ENCODE data around the gene GLT6D1. TPM values are rescaled to one million over a fixed set of nuclear protein-coding genes. Genes with fewer than 3 reads are reported as not detected.

The GLT6D1 gene
- total and polyA plus RNA-seq, 2 of the 13 experiments (the other 11 are each of a cell fraction or from before 2014, with no cell fraction given) = not detected

GRCh38 chr9:135664801-135665794 lies 25.8 kb upstream of the GLT6D1 start (continued):
- TF ChIP-seq MTF1 (CRISPR knock-in tag; IDR thresholded peaks at IDR 0.05) (no peak), ZNF619 (CRISPR knock-in tag; IDR thresholded peaks at IDR 0.05) (no peak), JUNB (CRISPR knock-in tag; IDR thresholded peaks at IDR 0.05; ENCODE audit: borderline replicate concordance) (no peak)

DNA sequence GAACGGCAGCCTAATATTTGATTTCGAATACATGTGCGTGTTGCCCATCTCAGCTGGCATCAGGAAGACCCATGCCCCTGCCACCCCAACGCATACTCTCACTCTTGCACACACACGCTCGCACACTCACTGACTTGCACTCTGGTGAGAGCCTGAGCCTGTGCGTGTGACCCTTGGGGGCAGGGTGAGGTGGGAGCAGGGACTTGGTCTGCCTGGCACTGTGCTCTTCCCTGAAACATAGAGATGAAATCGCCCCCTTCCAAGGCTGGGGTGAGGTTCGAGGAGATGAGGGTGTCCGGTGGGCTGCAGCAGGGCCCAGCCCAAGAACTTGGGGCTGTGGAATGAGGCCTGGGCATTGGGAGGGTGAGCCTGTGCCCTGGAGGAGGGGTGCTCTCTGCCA lies 24.9 kb upstream of the GLT6D1 start:
- no TSS peak for BruUV-seq (replicated peaks)
- in situ Hi-C loops (cut with HindIII; ENCODE audit: extremely low pct_ligation_motif_present, low pct_unique_long_range_greater_than_20kb) (no loop called here), intact Hi-C loops (cut with micrococcal nuclease; ENCODE audit: unreplicated experiment) (no loop called here)
- DNase-seq (ENCODE audit: low spot score) = no peak
- no peak for FAIRE-seq
- 0% methylated on average over 3 of the region's 10 CpGs for WGBS (ENCODE audit: low lambda C conversion rate)
- H3K4me2 ChIP-seq (ENCODE audit: low read depth, low read length) = no peak overlapping the region
- ATAC-seq = no peak
- no peak overlapping the region for H3K9ac ChIP-seq (ENCODE audit: insufficient read depth, low read depth, low read length)
- ChIA-PET POLR2A (no interaction called here), CTCF (ENCODE audit: low intra/inter-chr PET ratio, low total read pairs) (no interaction called here)
- 0 out of 2 replicates have a peak, but pooled peaks cover 2% of the 10 kb centered on the region for H4K20me1 ChIP-seq (ENCODE audit: insufficient read depth, low read length)
- H3K27ac ChIP-seq (ENCODE audit: extremely low read length, insufficient read depth, low read length) = no peak overlapping the region
- H3K27me3 ChIP-seq (ENCODE audit: control insufficient read depth in 1 of 2, insufficient read depth in 2 of 2, low read length in 2 of 2) = peaks cover 9 to 52% of the 10 kb centered on the region in 2 experiments; a peak in 4 of 5 replicates
- H3K4me3 ChIP-seq (replicated peaks in 1 of 3; ENCODE audit: insufficient read depth in 1 of 3, low read depth in 2 of 3, low read length in 3 of 3) = no peak overlapping the region
- no peak overlapping the region for H2AFZ ChIP-seq (ENCODE audit: low read length)
- no peaks in the 10 kb centered on the region for H3K79me2 ChIP-seq (ENCODE audit: insufficient read depth, low read length)
- no peak for TF ChIP-seq ZNF614 (CRISPR knock-in tag; IDR thresholded peaks at IDR 0.05; ENCODE audit: borderline replicate concordance)
- TF ChIP-seq, protein P1, sequence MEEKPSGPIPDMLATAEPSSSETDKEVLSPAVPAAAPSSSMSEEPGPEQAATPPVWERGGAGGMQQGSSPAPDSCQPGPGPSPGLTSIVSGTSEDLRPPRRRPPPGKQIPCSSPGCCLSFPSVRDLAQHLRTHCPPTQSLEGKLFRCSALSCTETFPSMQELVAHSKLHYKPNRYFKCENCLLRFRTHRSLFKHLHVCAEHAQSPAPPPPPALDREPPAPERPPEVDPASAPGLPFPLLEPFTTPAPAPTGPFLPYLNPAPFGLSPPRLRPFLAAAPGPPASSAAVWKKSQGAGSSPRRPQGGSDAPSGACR (CRISPR knock-in tag; IDR thresholded peaks at IDR 0.05) = no peak
- no peak for TF ChIP-seq GFI1 (CRISPR knock-in tag; IDR thresholded peaks at IDR 0.05; ENCODE audit: borderline replicate concordance)
- TF ChIP-seq CSRNP2 (CRISPR knock-in tag; conservative IDR thresholded peaks at IDR 0.05; ENCODE audit: low read depth) = no peak
- TF ChIP-seq ZNF292 (CRISPR knock-in tag; IDR thresholded peaks at IDR 0.05; ENCODE audit: borderline replicate concordance, low read depth) = no peak
- H3K9me3 ChIP-seq (ENCODE audit: low read length) = no peaks in the 10 kb centered on the region
- H3K36me3 ChIP-seq (replicated peaks in 1 of 2; ENCODE audit: control insufficient read depth in 1 of 2, insufficient read depth in 2 of 2, low read length in 2 of 2) = no peaks in the 10 kb centered on the region
- H3K4me1 ChIP-seq (ENCODE audit: insufficient read depth, low read length) = 0 out of 2 replicates have a peak, but pooled peaks cover 5% of the 10 kb centered on the region
